Measurements from ENCODE around the gene SLC24A4.
A peak's percentile ranks its signal among the peaks of the same experiment; 100 is the strongest.

Gene SLC24A4

DNA sequence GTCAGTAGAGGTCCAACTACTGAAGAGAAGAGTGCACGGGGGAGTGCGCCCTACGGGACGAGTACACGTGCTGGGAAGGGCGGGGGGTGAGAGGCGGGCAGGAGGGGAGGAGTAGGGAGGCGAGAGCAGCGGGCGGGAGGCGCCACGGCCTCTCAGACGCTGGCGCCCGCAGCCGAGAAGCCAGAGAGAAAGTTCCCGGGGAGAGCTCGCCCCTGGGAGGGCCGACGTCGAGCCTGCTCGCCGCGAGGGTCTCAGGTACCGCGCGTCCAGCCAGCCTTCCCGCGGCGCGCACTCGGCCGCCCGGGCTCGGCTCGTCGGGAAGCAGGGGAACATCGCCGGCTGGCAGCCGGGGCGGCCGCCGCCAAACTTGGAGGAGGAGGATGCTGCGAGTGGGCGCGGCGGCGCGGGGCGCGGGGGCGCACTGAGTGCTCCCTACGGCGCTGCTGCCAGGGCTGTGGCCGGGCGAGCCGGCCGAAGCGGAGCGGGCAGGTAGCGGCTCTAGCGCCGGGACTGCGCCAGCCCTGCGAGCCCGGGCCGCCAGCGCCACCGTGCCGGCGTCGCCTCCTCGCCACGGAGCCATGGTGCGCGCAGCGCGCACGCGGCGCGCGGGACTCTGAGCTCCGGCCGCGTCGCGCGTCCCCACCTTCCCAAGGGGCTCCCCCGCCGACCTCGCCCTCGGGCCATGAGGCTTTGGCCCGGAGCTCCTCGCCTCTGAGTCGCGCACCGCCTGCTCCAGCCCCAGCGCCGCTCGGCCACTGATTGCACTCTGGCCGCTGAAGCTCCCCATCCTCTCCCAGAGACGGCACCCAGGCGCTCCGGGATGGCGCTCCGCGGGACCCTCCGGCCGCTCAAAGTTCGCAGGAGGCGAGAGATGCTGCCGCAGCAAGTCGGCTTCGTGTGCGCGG is at the start of gene SLC24A4:
Gene SLC24A4 (plus strand): TSS at position 155 of the 905 bp plus-strand sequence. CDS start 666 bp downstream, at position 821.
- H3K4me3 ChIP-seq (ENCODE audit: low read depth, low read length), result peak within 1 kb of the TSS; percentile 24
- DNase-seq (ENCODE audit: low read depth), result no peak

GRCh38 chr14:92273166-92273565 is 49.8 kb upstream of the SLC24A4 start:
- H3K4me3 ChIP-seq (ENCODE audit: low read depth, low read length), result no peak overlapping the region
- no peak for DNase-seq (ENCODE audit: low read depth)

- DNase-seq (ENCODE audit: low read depth), result no peak
Observed at GRCh38 chr14:92274055-92274454, 48.9 kb upstream of the SLC24A4 start.

GRCh38 chr14:92276074-92276473 is 46.9 kb upstream of the SLC24A4 start:
- no peak overlapping the region for H3K4me3 ChIP-seq (ENCODE audit: low read depth, low read length)
- no peak for DNase-seq (ENCODE audit: low read depth)

More at GRCh38 chr14:92274055-92274454, 48.9 kb upstream of the SLC24A4 start:
- no peak overlapping the region for H3K4me3 ChIP-seq (ENCODE audit: low read depth, low read length)

GRCh38 chr14:92277031-92277430 is 45.9 kb upstream of the SLC24A4 start:
- H3K4me3 ChIP-seq (ENCODE audit: low read depth, low read length), result no peak overlapping the region
- DNase-seq (ENCODE audit: low read depth), result no peak

GRCh38 chr14:92280554-92281262 is 42.3 kb upstream of the SLC24A4 start:
- DNase-seq (ENCODE audit: low read depth), result no peak
- H3K4me3 ChIP-seq (ENCODE audit: low read depth, low read length), result no peak overlapping the region

DNA sequence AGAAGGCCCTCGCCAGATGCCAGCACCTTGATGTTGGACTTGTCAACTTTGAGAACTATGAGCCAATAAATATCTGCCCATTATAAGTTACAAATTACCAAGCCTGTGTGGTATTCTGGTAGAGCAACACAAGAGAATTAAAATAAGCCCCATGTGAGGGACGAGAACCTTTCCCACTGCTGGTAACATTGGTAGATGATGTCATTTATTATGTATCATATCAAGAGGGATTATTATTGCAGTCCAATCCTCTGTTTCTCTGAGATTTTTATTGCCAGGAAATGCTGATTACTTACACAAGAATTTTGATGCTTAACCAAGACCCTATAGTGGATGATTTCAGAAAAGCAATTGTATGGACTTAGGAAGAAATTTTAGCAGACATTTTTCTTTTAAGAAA is 40.3 kb upstream of the SLC24A4 start:
- no peak overlapping the region for H3K4me3 ChIP-seq (ENCODE audit: low read depth, low read length)
- DNase-seq (ENCODE audit: low read depth), result no peak

DNA sequence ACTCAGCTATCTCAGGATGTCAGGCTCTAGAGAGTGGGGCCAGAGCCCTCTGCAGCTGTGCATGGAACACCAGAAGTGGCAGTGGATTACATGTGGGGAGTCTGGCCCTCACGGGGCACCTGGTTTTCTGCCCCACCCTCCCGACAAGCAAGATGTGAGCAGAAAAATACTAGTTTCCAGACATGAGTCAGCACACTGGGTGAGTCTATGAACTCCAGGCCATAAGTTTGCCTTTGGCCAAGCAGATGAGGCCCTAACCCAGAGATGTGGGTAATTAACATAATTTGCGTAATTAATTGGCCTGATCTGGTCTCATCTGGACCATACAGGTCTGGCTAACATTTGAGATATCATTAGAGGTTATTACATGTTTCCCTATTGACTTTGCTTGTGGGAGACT is 37.7 kb upstream of the SLC24A4 start:
- no peak for DNase-seq (ENCODE audit: low read depth)

GRCh38 chr14:92287987-92288386 is 35.0 kb upstream of the SLC24A4 start:
- DNase-seq (ENCODE audit: low read depth), result no peak
- H3K4me3 ChIP-seq (ENCODE audit: low read depth, low read length), result no peak overlapping the region

More for the DNA sequence above, 37.7 kb upstream of the SLC24A4 start:
- H3K4me3 ChIP-seq (ENCODE audit: low read depth, low read length), result no peak overlapping the region

DNA sequence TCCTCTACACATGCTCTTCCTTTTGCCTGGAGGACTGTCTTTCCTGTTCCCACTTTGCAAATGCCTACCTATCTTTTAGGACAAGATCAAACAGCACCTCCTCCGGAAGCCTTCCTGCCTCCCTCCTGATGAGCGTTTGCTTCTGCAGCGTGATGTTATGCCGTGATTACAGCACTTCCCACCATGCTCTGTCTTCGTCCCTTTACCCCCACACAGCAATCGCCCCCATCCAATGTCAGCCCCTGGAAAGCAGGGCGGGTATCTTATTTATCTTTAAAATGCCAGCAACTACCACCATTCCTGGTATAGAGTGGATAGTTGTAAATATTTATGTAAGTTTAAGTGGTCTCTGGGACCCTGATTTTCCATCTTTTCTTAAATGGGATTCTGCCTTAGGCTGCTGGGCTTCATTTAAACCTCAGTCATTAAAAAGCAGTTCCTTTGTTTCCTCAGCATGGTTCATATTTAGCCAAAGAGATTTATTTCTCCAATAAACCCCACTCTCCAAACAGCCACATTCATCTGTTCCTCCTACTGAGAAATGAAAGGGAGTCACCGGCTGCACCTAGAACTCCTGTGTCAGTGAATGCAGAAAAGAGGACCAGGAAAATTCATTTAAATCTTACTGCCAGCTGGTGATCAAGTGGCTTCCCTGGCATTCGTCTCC is 33.8 kb upstream of the SLC24A4 start:
- DNase-seq (ENCODE audit: low read depth), result no peak
- no peak overlapping the region for H3K4me3 ChIP-seq (ENCODE audit: low read depth, low read length)

DNA sequence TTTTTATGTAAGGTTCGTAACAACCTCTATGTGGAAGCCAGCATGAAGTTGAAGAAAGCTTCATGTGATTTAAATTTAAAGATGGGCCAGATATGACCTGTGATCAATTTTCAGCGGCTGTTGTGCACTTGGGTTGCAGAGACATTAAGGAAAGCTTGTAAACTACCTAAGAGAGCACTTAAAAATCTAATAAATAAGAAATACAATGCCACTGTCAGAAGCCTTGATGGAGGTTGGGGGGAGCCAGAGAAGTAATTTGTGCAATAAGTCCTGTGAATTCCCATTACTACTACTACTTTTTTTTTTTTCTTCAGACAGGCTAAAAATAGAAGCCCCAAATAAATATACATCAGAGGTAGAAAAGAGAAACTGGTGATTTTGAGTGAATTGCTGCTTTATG is 30.3 kb upstream of the SLC24A4 start:
- no peak overlapping the region for H3K4me3 ChIP-seq (ENCODE audit: low read depth, low read length)
- DNase-seq (ENCODE audit: low read depth), result no peak

GRCh38 chr14:92294506-92294905 is 28.5 kb upstream of the SLC24A4 start:
- DNase-seq (ENCODE audit: low read depth), result no peak
- H3K4me3 ChIP-seq (ENCODE audit: low read depth, low read length), result no peak overlapping the region

- DNase-seq (ENCODE audit: low read depth), result no peak
- no peak overlapping the region for H3K4me3 ChIP-seq (ENCODE audit: low read depth, low read length)
Observed at GRCh38 chr14:92297818-92298595, 25.0 kb upstream of the SLC24A4 start.

DNA sequence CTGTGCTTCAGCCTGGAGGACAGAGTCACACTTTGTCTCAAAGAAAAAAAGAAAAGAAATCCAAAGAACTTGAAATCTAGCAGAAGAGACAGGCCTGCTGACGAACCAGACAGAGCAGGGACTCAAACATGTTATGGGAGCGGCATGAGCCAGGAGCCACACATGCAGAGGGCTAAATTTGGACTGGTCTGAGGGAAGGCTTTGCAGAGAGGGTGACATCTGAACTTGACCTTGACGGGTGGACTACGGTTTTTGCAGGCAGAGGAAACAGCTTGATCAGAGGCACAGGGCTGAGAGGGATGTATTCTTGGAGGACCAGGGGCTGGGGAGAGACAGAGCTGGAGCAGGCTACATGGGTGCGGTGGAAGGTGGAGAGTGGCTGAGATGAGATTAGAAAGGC is 20.5 kb upstream of the SLC24A4 start:
- H3K4me3 ChIP-seq (ENCODE audit: low read depth, low read length), result no peak overlapping the region
- DNase-seq (ENCODE audit: low read depth), result no peak

GRCh38 chr14:92308716-92309115 is 14.2 kb upstream of the SLC24A4 start:
- no peak for DNase-seq (ENCODE audit: low read depth)
- H3K4me3 ChIP-seq (ENCODE audit: low read depth, low read length), result no peak overlapping the region

DNA sequence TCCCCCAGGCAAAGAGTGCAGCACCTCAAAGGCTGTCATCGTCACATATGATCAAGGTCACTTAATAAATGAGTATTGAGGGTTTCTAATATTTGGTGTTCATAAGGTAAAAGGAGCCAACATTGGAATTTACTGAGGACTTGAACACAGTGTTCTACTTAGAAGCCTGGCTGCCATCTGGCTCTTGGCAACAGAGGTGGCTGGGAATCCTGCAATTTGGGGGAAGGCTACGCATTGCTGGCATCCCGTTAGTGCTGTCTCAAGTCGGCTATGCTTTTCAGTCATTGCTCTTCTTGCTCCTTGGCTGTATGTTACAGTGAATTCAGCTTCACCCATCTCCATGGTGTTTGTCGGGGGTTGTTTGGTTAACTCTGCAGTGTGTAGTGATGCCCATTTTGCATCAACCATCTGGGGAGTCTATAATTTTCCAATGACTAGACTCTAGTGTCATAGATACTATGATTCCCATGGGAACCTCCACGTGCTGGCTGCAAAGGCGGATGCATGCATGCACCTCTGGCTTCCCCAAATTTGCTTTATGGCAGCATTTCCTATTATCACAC is 12.9 kb upstream of the SLC24A4 start:
- H3K4me3 ChIP-seq (ENCODE audit: low read depth, low read length), result no peak overlapping the region
- no peak for DNase-seq (ENCODE audit: low read depth)

DNA sequence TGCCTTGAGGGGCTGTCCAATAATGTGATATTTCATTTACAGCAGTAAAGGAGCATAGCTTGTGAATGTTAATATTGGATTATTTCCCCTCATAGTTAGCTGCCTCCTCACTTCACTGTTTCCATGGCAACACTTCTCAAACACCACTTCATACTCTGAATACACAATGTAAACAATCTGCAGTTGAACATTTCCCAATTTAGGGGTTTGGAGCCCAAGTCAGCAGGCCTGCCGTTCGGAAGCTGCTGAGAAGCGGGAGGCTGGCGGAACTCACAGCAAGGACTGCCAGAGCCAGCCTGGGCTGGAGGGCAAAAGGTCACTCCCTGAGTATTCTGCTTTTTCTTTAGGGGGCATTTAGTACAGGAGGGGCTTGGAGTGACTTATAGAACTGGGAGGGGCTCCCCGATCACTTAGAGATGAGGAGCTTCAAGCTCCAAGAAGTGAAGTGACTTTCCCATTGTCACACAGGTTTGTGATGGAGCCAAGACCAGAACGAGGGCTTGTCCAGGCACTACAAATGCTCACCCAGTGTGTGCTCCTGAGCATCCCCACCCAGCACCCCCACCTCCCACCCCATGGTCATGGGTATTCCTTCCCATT is 12.1 kb upstream of the SLC24A4 start:
- no peak overlapping the region for H3K4me3 ChIP-seq (ENCODE audit: low read depth, low read length)
- no peak for DNase-seq (ENCODE audit: low read depth)

- no peak for DNase-seq (ENCODE audit: low read depth)
- H3K4me3 ChIP-seq (ENCODE audit: low read depth, low read length), result no peak overlapping the region
Observed at GRCh38 chr14:92314182-92314581, 8.8 kb upstream of the SLC24A4 start.

Data from skeletal muscle cell (primary cell).